Measurements from ENCODE around the gene EEF1A1. TPM values are rescaled to one million over a fixed set of nuclear protein-coding genes. Genes with fewer than 3 reads are reported as not detected.

The EEF1A1 gene
- total and polyA plus RNA-seq, 2 donors (not counting 1 experiment from before 2014, with no cell fraction given), result 15,755 to 21,405 TPM

DNA sequence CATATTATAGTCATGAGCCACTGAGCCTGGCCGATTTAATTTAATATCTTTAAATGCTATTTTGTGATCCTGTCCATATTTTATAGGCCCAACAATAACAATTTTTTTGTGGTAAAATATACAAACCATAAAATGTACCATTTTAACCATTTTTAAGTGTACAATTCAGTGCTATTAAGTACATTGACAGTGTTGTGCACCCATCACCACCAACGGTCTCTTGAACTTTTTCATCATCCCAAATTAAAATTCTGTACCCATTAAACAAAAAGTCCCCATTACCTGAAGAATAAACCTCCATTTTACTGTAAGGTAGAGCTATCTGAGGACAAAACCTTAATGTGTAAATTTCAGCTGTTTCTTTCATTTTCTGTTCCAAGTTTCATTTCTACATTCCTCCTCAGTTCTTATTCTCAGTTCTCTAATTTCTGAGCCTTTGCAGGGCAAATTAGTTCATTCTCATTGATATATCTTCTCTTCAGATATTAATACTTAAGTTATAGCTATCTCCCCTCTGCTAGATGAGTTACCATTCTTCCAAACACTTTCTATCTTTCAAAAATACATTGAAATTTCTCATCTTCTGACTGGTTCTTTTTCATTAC, 49.0 kb downstream of the EEF1A1 start:
- Histone ChIP-seq H3K27ac (ENCODE audit: insufficient read depth, low read length) (no peak overlapping the region), H3K4me3 (replicated peaks in 1 of 4; ENCODE audit: control extremely low read depth in 1 of 4, insufficient read depth in 1 of 4, low read depth in 3 of 4, low read length in 4 of 4) (no peak overlapping the region), H3K9ac (ENCODE audit: insufficient read depth, low read length) (no peak overlapping the region), H3K9me3 (ENCODE audit: control insufficient read depth, insufficient read depth, low read depth, low read length) (no peaks in the 10 kb centered on the region), H3K4me2 (ENCODE audit: extremely low read depth, insufficient read depth, low read length) (no peak overlapping the region), H3K79me2 (ENCODE audit: control insufficient read depth, insufficient read depth, low read length) (no peaks in the 10 kb centered on the region), H4K20me1 (ENCODE audit: control insufficient read depth, extremely low read depth, insufficient read depth, low read length) (no peaks in the 10 kb centered on the region), H3K27me3 (ENCODE audit: control insufficient read depth, insufficient read depth, low read length) (no peaks in the 10 kb centered on the region), H3K4me1 (ENCODE audit: control insufficient read depth, extremely low read depth, insufficient read depth, low read length) (no peaks in the 10 kb centered on the region), H3K36me3 (ENCODE audit: control insufficient read depth, insufficient read depth, low read length) (peaks cover 4% of the 10 kb centered on the region), H2AFZ (ENCODE audit: low read length) (no peak overlapping the region)
- DNase-seq (ENCODE audit: low read depth in 2 of 2), result no peak
- TF ChIP-seq, protein P1, sequence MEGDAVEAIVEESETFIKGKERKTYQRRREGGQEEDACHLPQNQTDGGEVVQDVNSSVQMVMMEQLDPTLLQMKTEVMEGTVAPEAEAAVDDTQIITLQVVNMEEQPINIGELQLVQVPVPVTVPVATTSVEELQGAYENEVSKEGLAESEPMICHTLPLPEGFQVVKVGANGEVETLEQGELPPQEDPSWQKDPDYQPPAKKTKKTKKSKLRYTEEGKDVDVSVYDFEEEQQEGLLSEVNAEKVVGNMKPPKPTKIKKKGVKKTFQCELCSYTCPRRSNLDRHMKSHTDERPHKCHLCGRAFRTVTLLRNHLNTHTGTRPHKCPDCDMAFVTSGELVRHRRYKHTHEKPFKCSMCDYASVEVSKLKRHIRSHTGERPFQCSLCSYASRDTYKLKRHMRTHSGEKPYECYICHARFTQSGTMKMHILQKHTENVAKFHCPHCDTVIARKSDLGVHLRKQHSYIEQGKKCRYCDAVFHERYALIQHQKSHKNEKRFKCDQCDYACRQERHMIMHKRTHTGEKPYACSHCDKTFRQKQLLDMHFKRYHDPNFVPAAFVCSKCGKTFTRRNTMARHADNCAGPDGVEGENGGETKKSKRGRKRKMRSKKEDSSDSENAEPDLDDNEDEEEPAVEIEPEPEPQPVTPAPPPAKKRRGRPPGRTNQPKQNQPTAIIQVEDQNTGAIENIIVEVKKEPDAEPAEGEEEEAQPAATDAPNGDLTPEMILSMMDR (conservative IDR thresholded peaks at IDR 0.05 in 1 of 2, IDR thresholded peaks at IDR 0.05 in 1 of 2; ENCODE audit: low read depth in 1 of 2, low read length in 2 of 2), result no peak
- no peak for TF ChIP-seq EZH2 (IDR thresholded peaks at IDR 0.05; ENCODE audit: low read length, missing control alignments)

Other genes with a start within 250 kb of the EEF1A1 start
- gene DPPA5, start 166.8 kb downstream of the EEF1A1 start, total RNA-seq, result not detected in 2 replicates
- not detected in 2 replicates for gene DPPA5, start 166.8 kb downstream of the EEF1A1 start, polyA plus RNA-seq
- not detected in 2 replicates for gene KHDC3L, start 158.4 kb downstream of the EEF1A1 start, total RNA-seq
- not detected in 2 replicates for gene KHDC3L, start 158.4 kb downstream of the EEF1A1 start, polyA plus RNA-seq
- 0.17 TPM in 1 of 2 replicates, not detected in the other for gene OOEP, start 151.1 kb downstream of the EEF1A1 start, total RNA-seq
- 0.08 TPM in 1 of 2 replicates, not detected in the other for gene OOEP, start 151.1 kb downstream of the EEF1A1 start, polyA plus RNA-seq
- 2.0 and 3.1 TPM in 2 replicates for gene DDX43, start 126.2 kb downstream of the EEF1A1 start, total RNA-seq
- gene DDX43, start 126.2 kb downstream of the EEF1A1 start, polyA plus RNA-seq, result 1.0 and 1.5 TPM in 2 replicates
- 5.0 and 5.9 TPM in 2 replicates for gene CGAS, start 68.7 kb downstream of the EEF1A1 start, total RNA-seq
- gene CGAS, start 68.7 kb downstream of the EEF1A1 start, polyA plus RNA-seq, result 1.6 and 2.7 TPM in 2 replicates
- gene MTO1, start 59.3 kb downstream of the EEF1A1 start, total RNA-seq, result 47.3 and 52.4 TPM in 2 replicates
- gene MTO1, start 59.3 kb downstream of the EEF1A1 start, polyA plus RNA-seq, result 21.5 and 24.2 TPM in 2 replicates
- 21.6 and 39.3 TPM in 2 replicates for gene SLC17A5, start 133.0 kb upstream of the EEF1A1 start, total RNA-seq
- 34.1 and 56.8 TPM in 2 replicates for gene SLC17A5, start 133.0 kb upstream of the EEF1A1 start, polyA plus RNA-seq
- gene CD109, start 175.2 kb upstream of the EEF1A1 start, total RNA-seq, result 12.8 and 51.2 TPM in 2 replicates
- gene CD109, start 175.2 kb upstream of the EEF1A1 start, polyA plus RNA-seq, result 48.4 and 52.6 TPM in 2 replicates